Hypothalamus (tissue), 51 donors: ENCODE data around the gene CGB3.
A peak's percentile ranks its signal among the peaks of the same experiment; 100 is the strongest.

Experiments
- DNase-seq, 51 donors: peaks; one replicate each; lab custom pipeline; 2025; lab: John Stamatoyannopoulos, UW

Gene CGB3

GRCh38 chr19:49017666-49018351, 6.3 kb downstream of the CGB3 start:
- peak in 11 of 51 donors; percentile 5 to 45 (median 16) for DNase-seq

DNA sequence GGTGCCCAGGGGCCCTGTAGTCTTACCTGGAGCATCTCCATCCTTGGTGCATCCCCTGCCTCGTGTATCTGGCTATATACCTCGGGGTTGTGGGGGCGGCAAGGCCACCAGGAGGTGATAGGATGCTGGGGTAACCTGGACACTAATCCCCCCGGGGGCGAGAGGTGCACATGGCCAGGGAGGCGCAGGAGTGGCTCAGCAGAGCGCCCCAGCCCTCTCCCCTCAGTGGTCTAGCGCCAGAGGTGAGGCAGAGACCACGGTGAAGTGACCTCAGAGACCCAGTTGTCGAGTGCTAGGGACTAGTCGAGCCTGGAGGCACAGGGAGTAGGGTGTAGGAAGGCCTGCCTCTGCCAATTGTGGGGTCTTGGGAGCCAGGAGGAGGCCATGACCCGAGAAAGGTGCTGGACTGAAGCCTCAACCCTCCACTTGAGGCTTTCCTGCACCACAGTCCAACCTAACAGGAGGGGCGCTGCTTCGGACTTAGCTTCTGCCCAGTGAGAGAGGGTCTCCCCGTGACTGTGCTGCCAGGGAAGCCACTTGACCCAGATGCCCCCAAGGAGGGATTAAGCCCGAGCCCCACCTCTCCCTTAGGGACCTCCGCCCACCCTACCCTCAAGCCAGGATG, 7.0 kb downstream of the CGB3 start, which contains the start of gene LHB:
Gene LHB (minus strand): TSS at position 51 of the 625 bp plus-strand sequence. CDS start 10 bp downstream, at position 41.
- DNase-seq: no peak

- DNase-seq: no peak
These were observed 7.9 kb downstream of the CGB3 start for GRCh38 chr19:49016067-49016839.

- DNase-seq: no peak
These were observed 9.3 kb downstream of the CGB3 start for GRCh38 chr19:49014870-49015255.

- no peak for DNase-seq
These were observed 9.8 kb downstream of the CGB3 start for GRCh38 chr19:49014123-49014869.

DNA sequence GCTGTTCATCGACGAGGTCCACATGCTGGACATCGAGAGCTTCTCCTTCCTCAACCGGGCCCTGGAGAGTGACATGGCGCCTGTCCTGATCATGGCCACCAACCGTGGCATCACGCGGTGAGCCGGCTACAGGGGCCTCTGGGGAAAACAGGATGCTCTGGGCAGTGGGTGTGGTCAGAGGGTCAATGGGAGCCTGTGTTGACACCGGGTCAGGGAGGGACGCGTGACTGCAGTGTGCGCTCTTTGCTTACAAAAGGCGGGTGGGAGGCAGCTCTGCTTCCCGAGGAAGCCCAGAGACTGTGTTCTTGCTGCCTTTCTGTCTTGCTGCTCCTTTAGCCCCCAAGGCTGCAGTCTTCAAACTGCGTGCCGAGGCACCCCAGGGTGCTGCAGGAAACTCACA, 12.9 kb downstream of the CGB3 start:
- no peak for DNase-seq

GRCh38 chr19:49010453-49010852, 13.7 kb downstream of the CGB3 start:
- no peak for DNase-seq

DNA sequence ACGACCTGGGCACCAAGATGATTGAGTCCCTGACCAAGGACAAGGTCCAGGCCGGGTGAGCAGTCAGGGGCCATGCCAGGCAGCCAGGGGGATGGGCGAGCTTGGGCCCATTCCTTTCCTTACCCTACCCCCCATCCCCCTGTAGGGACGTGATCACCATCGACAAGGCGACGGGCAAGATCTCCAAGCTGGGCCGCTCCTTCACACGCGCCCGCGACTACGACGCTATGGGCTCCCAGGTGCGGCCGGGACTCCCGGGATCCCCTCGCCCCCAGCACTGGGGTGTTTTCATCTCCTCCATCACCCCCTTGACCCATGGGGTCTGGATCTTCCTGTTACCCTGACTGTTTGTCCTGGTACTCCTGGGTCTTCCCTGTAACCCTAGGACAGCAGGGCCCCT, 14.3 kb downstream of the CGB3 start:
- DNase-seq: no peak

- no peak for DNase-seq
These were observed 17.2 kb downstream of the CGB3 start for GRCh38 chr19:49006905-49007304.

DNA sequence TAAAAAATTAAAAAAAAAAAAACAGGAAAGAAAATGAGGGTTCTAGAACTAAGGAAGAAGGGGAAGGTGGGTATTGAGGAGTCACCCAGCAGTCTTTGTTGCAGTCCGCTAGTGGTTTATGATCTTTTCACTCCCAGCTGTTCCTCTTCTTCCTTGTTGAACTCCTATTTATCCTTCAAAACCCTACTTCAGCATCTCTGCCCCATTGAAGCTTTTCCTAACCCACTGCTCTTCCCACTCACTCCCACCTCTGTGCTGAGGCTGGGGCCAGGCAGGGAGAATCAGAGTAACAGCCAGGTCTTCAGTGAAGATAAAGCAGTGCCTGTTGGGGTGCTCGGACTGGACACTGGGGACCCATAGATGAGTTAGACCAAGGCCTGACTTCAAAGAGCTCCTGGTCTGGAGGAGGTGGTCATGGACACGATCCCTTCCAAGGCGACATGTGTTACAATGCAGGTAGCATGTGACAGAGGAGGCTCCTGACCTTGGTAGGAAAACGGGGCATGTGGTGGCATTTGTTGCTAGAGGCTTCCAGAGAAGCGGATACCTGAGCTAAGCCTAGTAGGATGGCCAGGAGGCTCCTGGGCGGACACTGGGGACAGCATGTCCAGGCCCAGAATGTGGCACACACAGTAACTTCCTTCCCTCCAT, 19.0 kb downstream of the CGB3 start:
- no peak for DNase-seq

- no peak for DNase-seq
These were observed 20.0 kb downstream of the CGB3 start for GRCh38 chr19:49004133-49004532.

- peak in 9 of 51 donors; percentile 4 to 29 (median 11) for DNase-seq
These were observed 24.4 kb downstream of the CGB3 start for GRCh38 chr19:48999481-49000325.

GRCh38 chr19:48997972-48998371, 26.2 kb downstream of the CGB3 start:
- DNase-seq: no peak

DNA sequence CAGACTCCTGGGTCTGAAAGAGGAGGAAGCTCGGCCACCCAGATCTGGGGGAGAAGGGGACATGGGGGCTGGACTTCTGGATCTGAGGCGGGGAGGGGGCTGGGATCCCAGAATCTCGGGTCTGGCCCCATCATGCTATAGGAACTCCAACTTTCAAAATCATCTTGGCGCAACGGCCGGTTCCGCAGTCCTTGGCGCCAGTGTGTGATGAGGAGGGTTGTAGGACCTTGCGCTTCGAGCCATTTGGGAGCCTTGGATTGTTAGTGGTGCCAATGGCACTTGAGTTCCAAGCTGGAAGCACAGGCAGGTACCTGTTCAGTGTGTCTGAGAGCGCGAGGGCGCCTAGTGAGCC, 30.1 kb downstream of the CGB3 start:
- no peak for DNase-seq

DNA sequence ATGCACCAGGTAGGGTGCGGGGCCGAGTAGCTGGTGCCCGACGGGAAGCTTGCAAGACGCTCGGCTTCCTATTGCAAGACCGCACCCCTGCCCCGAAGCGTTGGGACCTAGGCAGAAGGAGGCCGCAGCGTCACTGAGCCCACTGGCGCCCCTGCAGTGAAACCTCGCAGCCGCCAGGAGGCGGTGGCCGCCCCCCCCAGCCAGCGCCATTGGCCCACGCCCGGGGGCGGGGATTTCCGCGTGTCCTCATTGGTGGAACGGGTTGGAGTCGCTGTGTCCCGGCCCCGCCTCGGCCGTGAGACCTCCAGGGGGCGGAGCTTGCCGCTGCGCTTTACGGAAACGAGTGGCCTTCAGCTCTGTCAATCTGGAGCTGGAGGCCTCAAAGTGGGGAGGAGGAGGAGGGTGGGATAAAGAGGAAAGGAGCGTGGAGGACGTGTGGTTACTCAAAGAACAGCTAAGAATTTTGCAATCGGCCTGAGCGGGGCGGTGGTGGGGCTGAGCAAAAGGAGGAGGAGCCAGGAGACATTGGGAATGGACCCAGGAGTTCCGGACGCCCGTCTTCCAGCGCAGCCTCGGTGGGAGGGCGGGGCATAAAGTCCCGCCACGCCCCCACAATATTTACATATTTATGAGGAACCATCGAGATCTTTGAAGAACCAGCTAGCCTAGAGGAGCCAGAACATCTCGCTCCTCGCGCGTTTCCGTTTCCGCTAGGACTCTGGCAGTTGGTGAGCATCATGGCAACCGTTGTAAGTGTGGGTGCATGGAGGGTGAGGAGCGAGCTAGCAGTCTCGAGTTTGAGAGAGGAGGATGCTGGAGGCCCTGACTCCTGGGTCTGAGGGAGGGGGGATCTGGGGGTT, 30.7 kb downstream of the CGB3 start, which contains the start of the genes GYS1 and RUVBL2:
Gene GYS1 (minus strand): TSS at position 135 of the 860 bp plus-strand sequence. CDS start 197 bp downstream, outside the sequence.
Gene RUVBL2 (plus strand): TSS at position 713 of the 860 bp plus-strand sequence. CDS start 25 bp downstream, at position 738.
- peak; percentile 79 to 100 (median 98) for DNase-seq

- DNase-seq: peak in 18 of 51 donors; percentile 11 to 72 (median 45)
These were observed 31.5 kb downstream of the CGB3 start for GRCh38 chr19:48992581-48993174.

DNA sequence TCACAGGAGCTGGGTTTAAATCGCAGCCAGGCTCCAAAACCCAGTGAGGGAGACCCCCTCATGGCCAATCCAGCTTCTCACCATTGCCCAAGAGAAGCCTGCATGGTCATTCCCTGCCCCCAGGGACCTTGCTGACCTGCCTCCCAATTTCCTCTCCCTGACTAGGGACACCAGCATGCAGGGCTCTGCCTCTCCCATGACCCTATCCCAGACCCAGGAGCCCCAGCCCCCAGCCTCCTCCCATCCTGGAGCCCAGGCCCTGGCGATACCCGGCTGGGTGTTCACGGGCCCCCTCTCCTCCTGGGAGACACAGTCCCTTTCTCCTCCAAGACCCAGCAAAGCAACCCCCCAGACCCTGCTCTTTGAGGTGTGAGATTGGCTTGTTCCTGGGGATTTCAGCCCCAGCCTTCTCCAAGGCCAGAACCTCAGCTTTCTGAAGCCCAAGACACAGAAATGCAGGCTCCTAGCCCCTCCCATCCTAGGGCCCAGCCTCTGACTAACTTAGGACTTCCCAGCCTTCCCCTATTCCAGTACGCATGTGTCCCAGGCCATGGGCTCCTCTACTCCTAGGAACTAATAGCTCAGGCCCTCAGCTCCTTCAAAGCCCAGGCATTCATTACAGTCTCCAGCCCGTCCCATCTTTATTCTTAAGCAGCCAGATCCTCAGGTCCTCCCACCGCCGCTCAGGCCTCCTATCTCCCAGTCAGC, 32.1 kb downstream of the CGB3 start:
- peak in 12 of 51 donors; percentile 3 to 44 (median 28) for DNase-seq
